Calu3 (cell line): Measurements from ENCODE around the gene NR1I2. TPM values are rescaled to one million over a fixed set of nuclear protein-coding genes. Genes with fewer than 3 reads are reported as not detected.

ENCODE experiments used
- BruUV-seq: library from RNA; stranded (reverse); fragments of 400-500 nt; replicated peaks from 2 replicates; lab custom pipeline; 2021; lab: Mats Ljungman, UMichigan
- CTCF ChIA-PET: fragments of 300-600 bp; sonication (Branson Sonifier 250); formaldehyde crosslinking; loops from one replicate; lab custom pipeline; 2022; ENCODE audit warnings: antibody characterized with exemption; lab: Charles Lee
- DNase-seq: peaks from one replicate; pipeline ENCODE4 v3.0.0; 2022
- H3K27ac Mint-ChIP-seq: one replicate; pipeline ENCODE4 v1.8.0; 2022; ENCODE audit warnings: mixed read lengths; ENCODE audit not compliant: unreplicated experiment
- H3K27me3 Mint-ChIP-seq: one replicate; pipeline ENCODE4 v1.8.0; 2022; ENCODE audit warnings: mixed read lengths; ENCODE audit not compliant: unreplicated experiment
- H3K36me3 Mint-ChIP-seq: one replicate; pipeline ENCODE4 v1.8.0; 2022; ENCODE audit warnings: mild to moderate bottlenecking, moderate library complexity, mixed read lengths; ENCODE audit not compliant: insufficient read depth, unreplicated experiment
- H3K4me1 Mint-ChIP-seq: one replicate; pipeline ENCODE4 v1.8.0; 2022; ENCODE audit warnings: mild to moderate bottlenecking, low read depth, mixed read lengths; ENCODE audit not compliant: unreplicated experiment
- H3K4me3 Mint-ChIP-seq: one replicate; pipeline ENCODE4 v1.8.0; 2022; ENCODE audit warnings: mild to moderate bottlenecking, low read depth, moderate library complexity, mixed read lengths; ENCODE audit not compliant: unreplicated experiment
- H3K9me3 Mint-ChIP-seq: one replicate; pipeline ENCODE4 v1.8.0; 2022; ENCODE audit warnings: low read depth, mixed read lengths; ENCODE audit not compliant: unreplicated experiment
- intact Hi-C: fragments of 100-400 bp; cut with micrococcal nuclease; formaldehyde crosslinking; loops from one replicate; pipeline ENCODE4 v1.10.0; 2022; ENCODE audit not compliant: unreplicated experiment
- total RNA-seq: library from RNA; stranded (reverse); gene quantifications from 2 replicates; pipeline ENCODE4 v1.2.3, GENCODE V29; 2022
- TF ChIP-seq, protein P1 (sequence below): fragments of 200-600 bp; IDR thresholded peaks from one replicate; pipeline ENCODE4 v1.8.0; 2022; ENCODE audit warnings: antibody characterized with exemption; ENCODE audit not compliant: unreplicated experiment

Gene NR1I2
- total RNA-seq, 1 experiment from 2014 or later = 2.9 TPM

DNA sequence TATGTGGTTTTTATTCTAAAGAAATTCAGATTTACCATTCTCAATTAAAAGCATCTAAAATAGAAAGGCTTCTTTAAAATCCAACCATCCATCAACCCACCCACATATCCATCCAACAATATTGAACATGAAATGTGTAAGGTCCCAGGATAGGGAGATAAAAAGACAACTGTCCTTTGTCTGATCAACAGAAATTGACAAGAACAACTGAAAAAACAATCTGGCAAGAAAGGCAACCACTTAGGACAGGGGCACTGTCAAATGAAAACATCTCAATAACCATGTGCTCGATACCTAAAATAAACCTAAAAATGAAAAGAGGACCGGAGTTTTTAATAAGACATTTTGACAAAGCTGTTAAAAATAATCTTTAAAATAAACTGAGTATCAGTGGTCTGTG is 67.2 kb downstream of the NR1I2 start:
- Mint-ChIP-seq H3K36me3 (peaks cover 9% of the 10 kb centered on the region), H3K9me3 (peaks cover 1% of the 10 kb centered on the region), H3K27ac (no peak overlapping the region), H3K4me1 (no peaks in the 10 kb centered on the region), H3K27me3 (no peaks in the 10 kb centered on the region), H3K4me3 (no peak overlapping the region)
- DNase-seq = no peak
- intact Hi-C loops = no loop called here
- TF ChIP-seq, protein P1, sequence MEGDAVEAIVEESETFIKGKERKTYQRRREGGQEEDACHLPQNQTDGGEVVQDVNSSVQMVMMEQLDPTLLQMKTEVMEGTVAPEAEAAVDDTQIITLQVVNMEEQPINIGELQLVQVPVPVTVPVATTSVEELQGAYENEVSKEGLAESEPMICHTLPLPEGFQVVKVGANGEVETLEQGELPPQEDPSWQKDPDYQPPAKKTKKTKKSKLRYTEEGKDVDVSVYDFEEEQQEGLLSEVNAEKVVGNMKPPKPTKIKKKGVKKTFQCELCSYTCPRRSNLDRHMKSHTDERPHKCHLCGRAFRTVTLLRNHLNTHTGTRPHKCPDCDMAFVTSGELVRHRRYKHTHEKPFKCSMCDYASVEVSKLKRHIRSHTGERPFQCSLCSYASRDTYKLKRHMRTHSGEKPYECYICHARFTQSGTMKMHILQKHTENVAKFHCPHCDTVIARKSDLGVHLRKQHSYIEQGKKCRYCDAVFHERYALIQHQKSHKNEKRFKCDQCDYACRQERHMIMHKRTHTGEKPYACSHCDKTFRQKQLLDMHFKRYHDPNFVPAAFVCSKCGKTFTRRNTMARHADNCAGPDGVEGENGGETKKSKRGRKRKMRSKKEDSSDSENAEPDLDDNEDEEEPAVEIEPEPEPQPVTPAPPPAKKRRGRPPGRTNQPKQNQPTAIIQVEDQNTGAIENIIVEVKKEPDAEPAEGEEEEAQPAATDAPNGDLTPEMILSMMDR = no peak
- BruUV-seq = no TSS peak
- CTCF ChIA-PET = no interaction called here

DNA sequence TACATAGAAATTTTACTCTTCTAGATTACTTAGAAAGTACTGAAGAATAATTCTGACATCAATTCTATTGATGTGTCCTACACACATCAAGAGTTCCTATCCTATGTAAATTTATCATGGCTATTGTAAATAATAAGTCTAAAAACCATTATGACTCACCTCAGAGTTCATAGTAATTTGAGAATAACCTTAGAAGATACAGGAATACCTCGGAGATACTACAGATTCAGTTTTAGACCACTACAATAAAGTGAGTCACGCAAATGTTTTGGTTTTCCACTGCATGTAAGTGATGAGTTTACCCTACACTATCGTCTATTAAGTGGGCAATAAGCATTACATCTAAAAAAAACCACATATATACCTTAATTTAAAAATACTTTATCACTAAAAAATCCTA is 74.8 kb downstream of the NR1I2 start:
- Mint-ChIP-seq H3K27ac (no peak overlapping the region), H3K9me3 (peaks cover 4% of the 10 kb centered on the region), H3K4me3 (no peak overlapping the region), H3K4me1 (no peaks in the 10 kb centered on the region), H3K36me3 (peaks cover 9% of the 10 kb centered on the region), H3K27me3 (no peaks in the 10 kb centered on the region)
- CTCF ChIA-PET = no interaction called here
- intact Hi-C loops = no loop called here
- BruUV-seq = no TSS peak
- TF ChIP-seq, protein P1 = no peak
- no peak for DNase-seq

DNA sequence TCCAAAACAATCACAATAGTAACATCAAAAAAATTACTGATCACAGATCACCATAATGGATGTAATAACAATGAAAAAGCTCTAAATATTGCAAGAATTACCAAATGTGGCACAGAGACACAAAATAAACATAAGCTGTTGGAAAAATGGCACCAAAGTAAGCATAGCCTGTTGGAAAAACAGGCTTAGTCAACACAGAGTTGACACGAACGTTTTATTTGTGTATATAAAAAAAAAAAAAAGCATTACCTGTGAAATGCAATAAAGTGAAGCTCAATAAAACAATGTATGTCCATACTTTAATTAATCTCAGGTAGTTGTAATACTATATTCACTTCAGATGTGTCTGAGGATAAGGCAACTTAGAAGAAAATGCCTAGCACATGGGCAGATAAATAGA is 77.1 kb downstream of the NR1I2 start:
- intact Hi-C loops = no loop called here
- Mint-ChIP-seq H3K27me3 (no peaks in the 10 kb centered on the region), H3K9me3 (peaks cover 4% of the 10 kb centered on the region), H3K4me1 (no peaks in the 10 kb centered on the region), H3K4me3 (no peak overlapping the region), H3K27ac (no peak overlapping the region), H3K36me3 (peaks cover under 1% of the 10 kb centered on the region)
- DNase-seq = no peak
- CTCF ChIA-PET = no interaction called here
- BruUV-seq = no TSS peak
- TF ChIP-seq, protein P1 = no peak

DNA sequence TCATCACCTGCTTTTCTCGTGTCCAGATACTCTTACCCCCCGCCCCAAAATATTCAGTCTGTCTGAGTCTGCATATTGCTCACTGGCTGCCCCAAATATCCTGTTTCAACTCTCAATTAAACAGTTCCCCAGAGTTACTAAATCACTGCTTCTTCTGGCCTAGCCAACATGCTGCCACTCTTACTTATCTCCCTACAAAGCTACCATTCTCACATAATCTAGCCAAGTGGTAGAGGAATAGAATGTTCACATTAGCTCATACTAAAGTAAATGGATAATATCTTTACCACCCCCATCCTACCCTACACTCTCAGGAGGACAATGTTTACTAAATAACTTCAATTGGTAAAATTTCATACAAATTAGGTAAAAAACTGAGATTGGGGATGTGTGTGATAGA is 77.8 kb downstream of the NR1I2 start:
- Mint-ChIP-seq H3K27me3 (no peaks in the 10 kb centered on the region), H3K4me3 (no peak overlapping the region), H3K9me3 (peaks cover 3% of the 10 kb centered on the region), H3K27ac (no peak overlapping the region), H3K36me3 (no peaks in the 10 kb centered on the region), H3K4me1 (no peaks in the 10 kb centered on the region)
- DNase-seq = no peak
- TF ChIP-seq, protein P1 = no peak
- BruUV-seq = no TSS peak
- intact Hi-C loops = no loop called here
- CTCF ChIA-PET = no interaction called here

DNA sequence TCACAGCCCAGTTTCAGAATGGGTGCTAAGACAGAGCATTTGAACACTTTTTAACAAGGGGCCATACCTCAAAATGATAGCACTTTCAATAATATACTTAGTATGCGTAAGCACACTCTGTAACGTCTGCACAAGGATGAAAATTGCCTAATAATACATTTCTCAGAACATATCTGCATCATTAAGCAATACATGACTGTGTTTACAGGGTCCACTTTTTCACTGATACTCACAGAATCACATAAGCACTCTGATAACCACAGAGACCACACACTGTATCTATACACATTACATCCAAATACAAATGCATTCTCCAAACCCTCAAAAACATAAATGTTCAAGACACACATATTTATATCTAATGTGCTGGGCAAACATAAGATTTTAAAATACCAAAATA is 79.8 kb downstream of the NR1I2 start:
- H3K4me1 Mint-ChIP-seq = no peaks in the 10 kb centered on the region
- H3K36me3 Mint-ChIP-seq = peaks cover 5% of the 10 kb centered on the region
- H3K27ac Mint-ChIP-seq = no peak overlapping the region
- no peak for DNase-seq
- H3K4me3 Mint-ChIP-seq = no peak overlapping the region
- BruUV-seq = no TSS peak
- CTCF ChIA-PET = no interaction called here
- intact Hi-C loops = no loop called here
- H3K9me3 Mint-ChIP-seq = no peaks in the 10 kb centered on the region
- TF ChIP-seq, protein P1 = no peak
- no peaks in the 10 kb centered on the region for H3K27me3 Mint-ChIP-seq
